K562 (cell line): ENCODE measurements around the gene FZD4. TPM values are rescaled to one million over a fixed set of nuclear protein-coding genes. Genes with fewer than 3 reads are reported as not detected.

Source experiments
- BDP1 ChIP-seq: IDR thresholded peaks from 3 replicates; pipeline ENCODE4 v1.6.1; 2011; ENCODE audit not compliant: insufficient read length, insufficient read depth
- CBX8 ChIP-seq: fragments of 200-600 bp; sonication (generic); IDR thresholded peaks from 2 replicates; pipeline ENCODE4 v1.6.1; 2012; ENCODE audit warnings: borderline replicate concordance, mixed run types, low read depth, mild to moderate bottlenecking, moderate library complexity, mixed read lengths, low read length, control low read depth, inconsistent platforms; ENCODE audit not compliant: poor library complexity, severe bottlenecking; ENCODE audit errors: extremely low read depth
- CEBPG ChIP-seq, 3 experiments: fragments of 200-800 bp in 1 of 3; sonication (Bioruptor generic) in 1 of 3; sonication (generic) in 1 of 3; formaldehyde crosslinking in 1 of 3; IDR thresholded peaks in 2 of 3; conservative IDR thresholded peaks in 1 of 3; 2 replicates each; pipeline versions ENCODE4 v1.6.1 to v1.8.0; 2016 to 2022; ENCODE audit warnings: missing compliant biosample characterization in 2 of 3, missing genetic modification characterization in 2 of 3, mild to moderate bottlenecking in 1 of 3, missing genetic modification reagents in 1 of 3
- CREB5 ChIP-seq: fragments of 250-450 bp; sonication (Bioruptor Pico); IDR thresholded peaks from 2 replicates; pipeline ENCODE4 v1.5.0; 2020; ENCODE audit warnings: mild to moderate bottlenecking
- FOSL1 ChIP-seq: fragments of 200-800 bp; sonication (Bioruptor generic); conservative IDR thresholded peaks from 2 replicates; pipeline ENCODE4 v1.6.1; 2016; ENCODE audit warnings: missing genetic modification characterization, missing compliant biosample characterization
- KDM4B ChIP-seq, 2 experiments: fragments of 450-650 bp in 1 of 2; sonication (generic) in 1 of 2; IDR thresholded peaks; 2 replicates each; pipeline ENCODE4 v1.6.1; 2016 to 2017; ENCODE audit warnings: borderline replicate concordance in 2 of 2, antibody characterized with exemption in 1 of 2, low read depth in 1 of 2, mild to moderate bottlenecking in 1 of 2
- MAFF ChIP-seq: IDR thresholded peaks from 2 replicates; pipeline ENCODE4 v1.6.1; 2012; ENCODE audit warnings: low read length, improper control_type of control experiment
- MTA1 ChIP-seq: fragments of 450-650 bp; IDR thresholded peaks from 2 replicates; pipeline ENCODE4 v1.6.1; 2017; ENCODE audit warnings: borderline replicate concordance
- NONO ChIP-seq, 2 experiments: fragments of 200-400 bp in 1 of 2; fragments of 450-650 bp in 1 of 2; formaldehyde crosslinking in 1 of 2; IDR thresholded peaks; 2 replicates each; pipeline ENCODE4 v1.6.1; 2017; ENCODE audit warnings: low read depth in 2 of 2, mild to moderate bottlenecking in 2 of 2, moderate library complexity in 2 of 2, low read length in 1 of 2
- SIRT6 ChIP-seq: IDR thresholded peaks from one replicate; pipeline ENCODE4 v1.6.1; 2012; ENCODE audit warnings: low read depth, mild to moderate bottlenecking, control low read depth, inconsistent platforms, low read length, moderate library complexity
- ZNF140 ChIP-seq: fragments of 250-450 bp; sonication (Bioruptor Pico); IDR thresholded peaks from 2 replicates; pipeline ENCODE4 v1.8.0; 2021; ENCODE audit warnings: moderate library complexity, mild to moderate bottlenecking, inconsistent platforms
- ZNF316 ChIP-seq: fragments of 450-650 bp; IDR thresholded peaks from 2 replicates; pipeline ENCODE4 v1.6.1; 2016
- ZNF354B ChIP-seq: fragments of 250-450 bp; sonication (Bioruptor Pico); IDR thresholded peaks from 2 replicates; pipeline ENCODE4 v1.4.0; 2020
- ZNF41 ChIP-seq: fragments of 250-450 bp; sonication (Bioruptor Pico); conservative IDR thresholded peaks from 2 replicates; pipeline ENCODE4 v1.4.0; 2020; ENCODE audit warnings: mild to moderate bottlenecking
- ZSCAN29 ChIP-seq: fragments of 450-650 bp; IDR thresholded peaks from 2 replicates; pipeline ENCODE4 v1.6.1; 2017
- polyA plus RNA-seq, 8 experiments: library from polyadenylated mRNA; depleted of rRNA in 4 of 8; stranded (reverse) in 5 of 8; unstranded in 3 of 8; fragments of >200 nt; fragmentation: Nextera tagmentation in 2 of 8; fragmentation: Illumina TruSeq in 1 of 8; extraction: Ambion mirVana in 2 of 8; extraction: Trizol in 1 of 8; gene quantifications; 2 replicates each; pipeline versions ENCODE4 v1.2.1 to v1.2.3, GENCODE V29; 2011 to 2014; ENCODE audit warnings: inconsistent platforms in 1 of 8, missing spikeins in 1 of 8
- total RNA-seq, 7 experiments: library from RNA; depleted of rRNA in 6 of 7; stranded (reverse); fragments of >200 nt in 6 of 7; fragmentation: Illumina TruSeq in 2 of 7; extraction: Trizol in 2 of 7; gene quantifications; 2 replicates each; pipeline versions ENCODE4 v1.2.1 to v1.2.3, GENCODE V29; 2011 to 2021; ENCODE audit warnings: low replicate concordance in 1 of 7
- TF ChIP-seq, protein P1 (sequence below): sonication (generic); formaldehyde crosslinking; IDR thresholded peaks from 2 replicates; pipeline ENCODE4 v1.9.0; 2022; ENCODE audit warnings: mild to moderate bottlenecking, missing genetic modification reagents
- TF ChIP-seq, protein P2 (sequence below), 2 experiments: IDR thresholded peaks; 2 replicates each; pipeline ENCODE4 v1.6.1; 2012; ENCODE audit warnings: improper control_type of control experiment in 2 of 2, low read depth in 2 of 2, low read length in 2 of 2, borderline replicate concordance in 1 of 2

The FZD4 gene
- total and polyA plus RNA-seq, 9 of the 15 experiments (the other 6 are each of a cell fraction or from before 2014, with no cell fraction given): 1.2 to 7.9 (median 5.8) TPM

- TF ChIP-seq MAFF (peak; percentile 92), NONO (IDR thresholded peaks at IDR 0.05; ENCODE audit: low read depth in 2 of 2, low read length in 1 of 2) (peak in 1 of 2 experiments; percentile 85; a peak in 2 of 4 replicates), CBX8 (no peak), ZNF41 (CRISPR knock-in tag) (no peak), MTA1 (peak; percentile 89), ZNF316 (peak; percentile 86), ZSCAN29 (no peak), KDM4B (IDR thresholded peaks at IDR 0.05; ENCODE audit: borderline replicate concordance in 2 of 2, low read depth in 1 of 2) (no peak), BDP1 (no peak), CREB5 (no peak), CEBPG (CRISPR knock-in tag; IDR thresholded peaks at IDR 0.05) (no peak), CEBPG (tag; conservative IDR thresholded peaks at IDR 0.05 in 1 of 2, IDR thresholded peaks at IDR 0.05 in 1 of 2) (no peak), ZNF354B (CRISPR knock-in tag) (no peak), SIRT6 (no peak), FOSL1 (peak; percentile 67; the same call in 1 of the 2 replicates), ZNF140 (CRISPR knock-in tag) (no peak)
- TF ChIP-seq, protein P1, sequence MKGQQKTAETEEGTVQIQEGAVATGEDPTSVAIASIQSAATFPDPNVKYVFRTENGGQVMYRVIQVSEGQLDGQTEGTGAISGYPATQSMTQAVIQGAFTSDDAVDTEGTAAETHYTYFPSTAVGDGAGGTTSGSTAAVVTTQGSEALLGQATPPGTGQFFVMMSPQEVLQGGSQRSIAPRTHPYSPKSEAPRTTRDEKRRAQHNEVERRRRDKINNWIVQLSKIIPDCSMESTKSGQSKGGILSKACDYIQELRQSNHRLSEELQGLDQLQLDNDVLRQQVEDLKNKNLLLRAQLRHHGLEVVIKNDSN (CRISPR knock-in tag): peak; percentile 97
- TF ChIP-seq, protein P2, sequence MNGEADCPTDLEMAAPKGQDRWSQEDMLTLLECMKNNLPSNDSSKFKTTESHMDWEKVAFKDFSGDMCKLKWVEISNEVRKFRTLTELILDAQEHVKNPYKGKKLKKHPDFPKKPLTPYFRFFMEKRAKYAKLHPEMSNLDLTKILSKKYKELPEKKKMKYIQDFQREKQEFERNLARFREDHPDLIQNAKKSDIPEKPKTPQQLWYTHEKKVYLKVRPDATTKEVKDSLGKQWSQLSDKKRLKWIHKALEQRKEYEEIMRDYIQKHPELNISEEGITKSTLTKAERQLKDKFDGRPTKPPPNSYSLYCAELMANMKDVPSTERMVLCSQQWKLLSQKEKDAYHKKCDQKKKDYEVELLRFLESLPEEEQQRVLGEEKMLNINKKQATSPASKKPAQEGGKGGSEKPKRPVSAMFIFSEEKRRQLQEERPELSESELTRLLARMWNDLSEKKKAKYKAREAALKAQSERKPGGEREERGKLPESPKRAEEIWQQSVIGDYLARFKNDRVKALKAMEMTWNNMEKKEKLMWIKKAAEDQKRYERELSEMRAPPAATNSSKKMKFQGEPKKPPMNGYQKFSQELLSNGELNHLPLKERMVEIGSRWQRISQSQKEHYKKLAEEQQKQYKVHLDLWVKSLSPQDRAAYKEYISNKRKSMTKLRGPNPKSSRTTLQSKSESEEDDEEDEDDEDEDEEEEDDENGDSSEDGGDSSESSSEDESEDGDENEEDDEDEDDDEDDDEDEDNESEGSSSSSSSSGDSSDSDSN (IDR thresholded peaks at IDR 0.05; ENCODE audit: borderline replicate concordance in 1 of 2, low read depth in 2 of 2, low read length in 2 of 2): no peak
Observed at GRCh38 chr11:86999859-87000753, 44.9 kb upstream of the FZD4 start (continued).
